ENCODE data around the gene FLT3LG. TPM values are rescaled to one million over a fixed set of nuclear protein-coding genes. Genes with fewer than 3 reads are reported as not detected.

FLT3LG gene
- total and polyA plus RNA-seq, 2 of the 8 experiments (the other 6 are each of a cell fraction or from before 2014, with no cell fraction given): 1.6 to 3.2 TPM

DNA sequence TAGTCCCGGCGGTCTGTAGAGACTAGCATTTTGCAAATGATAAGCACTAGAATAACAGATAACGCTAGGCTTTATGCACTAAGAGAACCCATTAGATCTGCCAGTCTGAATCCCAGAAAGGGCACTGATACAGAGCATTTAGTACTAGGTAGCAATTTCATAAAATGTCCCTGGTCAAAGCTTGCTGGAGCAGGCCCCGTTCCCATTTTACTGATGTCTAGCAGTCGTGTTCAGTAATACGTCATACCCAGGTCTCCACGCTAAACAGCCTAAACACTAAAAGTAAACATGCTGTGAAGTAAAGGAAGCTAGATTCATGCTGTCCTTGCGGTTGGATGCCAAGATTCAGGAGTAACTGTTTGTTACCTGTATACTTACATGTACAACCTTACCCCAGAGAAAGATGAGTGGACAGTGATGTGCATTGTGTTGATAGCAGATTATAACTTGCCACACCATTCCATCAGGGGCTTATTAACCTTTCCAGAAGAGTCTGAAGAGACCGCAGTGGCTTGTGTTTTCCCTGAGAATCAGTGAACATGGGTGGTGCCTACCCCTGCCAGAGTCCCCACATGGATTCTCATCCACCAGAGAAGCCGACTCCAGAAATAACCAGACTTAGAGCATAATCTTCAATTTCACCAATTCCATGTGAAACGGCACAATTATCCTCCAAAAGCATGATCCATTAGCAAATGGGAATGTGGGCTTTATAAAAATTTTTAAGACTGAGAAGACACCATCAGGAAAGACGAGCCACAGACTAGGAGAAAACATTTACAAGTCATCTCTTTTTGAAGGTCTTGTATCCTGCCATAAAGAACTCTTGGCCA, 18.8 kb downstream of the FLT3LG start (continued):
- TF ChIP-seq, protein P1, sequence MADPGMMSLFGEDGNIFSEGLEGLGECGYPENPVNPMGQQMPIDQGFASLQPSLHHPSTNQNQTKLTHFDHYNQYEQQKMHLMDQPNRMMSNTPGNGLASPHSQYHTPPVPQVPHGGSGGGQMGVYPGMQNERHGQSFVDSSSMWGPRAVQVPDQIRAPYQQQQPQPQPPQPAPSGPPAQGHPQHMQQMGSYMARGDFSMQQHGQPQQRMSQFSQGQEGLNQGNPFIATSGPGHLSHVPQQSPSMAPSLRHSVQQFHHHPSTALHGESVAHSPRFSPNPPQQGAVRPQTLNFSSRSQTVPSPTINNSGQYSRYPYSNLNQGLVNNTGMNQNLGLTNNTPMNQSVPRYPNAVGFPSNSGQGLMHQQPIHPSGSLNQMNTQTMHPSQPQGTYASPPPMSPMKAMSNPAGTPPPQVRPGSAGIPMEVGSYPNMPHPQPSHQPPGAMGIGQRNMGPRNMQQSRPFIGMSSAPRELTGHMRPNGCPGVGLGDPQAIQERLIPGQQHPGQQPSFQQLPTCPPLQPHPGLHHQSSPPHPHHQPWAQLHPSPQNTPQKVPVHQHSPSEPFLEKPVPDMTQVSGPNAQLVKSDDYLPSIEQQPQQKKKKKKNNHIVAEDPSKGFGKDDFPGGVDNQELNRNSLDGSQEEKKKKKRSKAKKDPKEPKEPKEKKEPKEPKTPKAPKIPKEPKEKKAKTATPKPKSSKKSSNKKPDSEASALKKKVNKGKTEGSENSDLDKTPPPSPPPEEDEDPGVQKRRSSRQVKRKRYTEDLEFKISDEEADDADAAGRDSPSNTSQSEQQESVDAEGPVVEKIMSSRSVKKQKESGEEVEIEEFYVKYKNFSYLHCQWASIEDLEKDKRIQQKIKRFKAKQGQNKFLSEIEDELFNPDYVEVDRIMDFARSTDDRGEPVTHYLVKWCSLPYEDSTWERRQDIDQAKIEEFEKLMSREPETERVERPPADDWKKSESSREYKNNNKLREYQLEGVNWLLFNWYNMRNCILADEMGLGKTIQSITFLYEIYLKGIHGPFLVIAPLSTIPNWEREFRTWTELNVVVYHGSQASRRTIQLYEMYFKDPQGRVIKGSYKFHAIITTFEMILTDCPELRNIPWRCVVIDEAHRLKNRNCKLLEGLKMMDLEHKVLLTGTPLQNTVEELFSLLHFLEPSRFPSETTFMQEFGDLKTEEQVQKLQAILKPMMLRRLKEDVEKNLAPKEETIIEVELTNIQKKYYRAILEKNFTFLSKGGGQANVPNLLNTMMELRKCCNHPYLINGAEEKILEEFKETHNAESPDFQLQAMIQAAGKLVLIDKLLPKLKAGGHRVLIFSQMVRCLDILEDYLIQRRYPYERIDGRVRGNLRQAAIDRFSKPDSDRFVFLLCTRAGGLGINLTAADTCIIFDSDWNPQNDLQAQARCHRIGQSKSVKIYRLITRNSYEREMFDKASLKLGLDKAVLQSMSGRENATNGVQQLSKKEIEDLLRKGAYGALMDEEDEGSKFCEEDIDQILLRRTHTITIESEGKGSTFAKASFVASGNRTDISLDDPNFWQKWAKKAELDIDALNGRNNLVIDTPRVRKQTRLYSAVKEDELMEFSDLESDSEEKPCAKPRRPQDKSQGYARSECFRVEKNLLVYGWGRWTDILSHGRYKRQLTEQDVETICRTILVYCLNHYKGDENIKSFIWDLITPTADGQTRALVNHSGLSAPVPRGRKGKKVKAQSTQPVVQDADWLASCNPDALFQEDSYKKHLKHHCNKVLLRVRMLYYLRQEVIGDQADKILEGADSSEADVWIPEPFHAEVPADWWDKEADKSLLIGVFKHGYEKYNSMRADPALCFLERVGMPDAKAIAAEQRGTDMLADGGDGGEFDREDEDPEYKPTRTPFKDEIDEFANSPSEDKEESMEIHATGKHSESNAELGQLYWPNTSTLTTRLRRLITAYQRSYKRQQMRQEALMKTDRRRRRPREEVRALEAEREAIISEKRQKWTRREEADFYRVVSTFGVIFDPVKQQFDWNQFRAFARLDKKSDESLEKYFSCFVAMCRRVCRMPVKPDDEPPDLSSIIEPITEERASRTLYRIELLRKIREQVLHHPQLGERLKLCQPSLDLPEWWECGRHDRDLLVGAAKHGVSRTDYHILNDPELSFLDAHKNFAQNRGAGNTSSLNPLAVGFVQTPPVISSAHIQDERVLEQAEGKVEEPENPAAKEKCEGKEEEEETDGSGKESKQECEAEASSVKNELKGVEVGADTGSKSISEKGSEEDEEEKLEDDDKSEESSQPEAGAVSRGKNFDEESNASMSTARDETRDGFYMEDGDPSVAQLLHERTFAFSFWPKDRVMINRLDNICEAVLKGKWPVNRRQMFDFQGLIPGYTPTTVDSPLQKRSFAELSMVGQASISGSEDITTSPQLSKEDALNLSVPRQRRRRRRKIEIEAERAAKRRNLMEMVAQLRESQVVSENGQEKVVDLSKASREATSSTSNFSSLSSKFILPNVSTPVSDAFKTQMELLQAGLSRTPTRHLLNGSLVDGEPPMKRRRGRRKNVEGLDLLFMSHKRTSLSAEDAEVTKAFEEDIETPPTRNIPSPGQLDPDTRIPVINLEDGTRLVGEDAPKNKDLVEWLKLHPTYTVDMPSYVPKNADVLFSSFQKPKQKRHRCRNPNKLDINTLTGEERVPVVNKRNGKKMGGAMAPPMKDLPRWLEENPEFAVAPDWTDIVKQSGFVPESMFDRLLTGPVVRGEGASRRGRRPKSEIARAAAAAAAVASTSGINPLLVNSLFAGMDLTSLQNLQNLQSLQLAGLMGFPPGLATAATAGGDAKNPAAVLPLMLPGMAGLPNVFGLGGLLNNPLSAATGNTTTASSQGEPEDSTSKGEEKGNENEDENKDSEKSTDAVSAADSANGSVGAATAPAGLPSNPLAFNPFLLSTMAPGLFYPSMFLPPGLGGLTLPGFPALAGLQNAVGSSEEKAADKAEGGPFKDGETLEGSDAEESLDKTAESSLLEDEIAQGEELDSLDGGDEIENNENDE (IDR thresholded peaks at IDR 0.05; ENCODE audit: insufficient replicate concordance, low read length): peak; percentile 71
- TF ChIP-seq BRCA1 (IDR thresholded peaks at IDR 0.05; ENCODE audit: low read depth, low read length) (no peak), KDM4A (IDR thresholded peaks at IDR 0.05; ENCODE audit: low read depth, low read length, severe bottlenecking) (no peak), TAF7 (optimal IDR thresholded peaks at IDR 0.05; ENCODE audit: borderline replicate concordance, low read depth, low read length) (peak; percentile 7), KDM1A (IDR thresholded peaks at IDR 0.05; ENCODE audit: borderline replicate concordance, low read length) (no peak), PHF8 (conservative IDR thresholded peaks at IDR 0.05; ENCODE audit: low read depth, low read length) (no peak), YY1 (IDR thresholded peaks at IDR 0.05; ENCODE audit: low read depth, low read length) (no peak), NRF1 (IDR thresholded peaks at IDR 0.05; ENCODE audit: low read depth, low read length) (no peak; the same call in 1 of the 2 replicates), CHD1 (IDR thresholded peaks at IDR 0.05; ENCODE audit: low read depth, low read length) (no peak), CHD2 (IDR thresholded peaks at IDR 0.05; ENCODE audit: low read length) (peak; percentile 56; the same call in 1 of the 2 replicates)

Measured in H1 (cell line).